COLO829 (cell line): ENCODE results near the gene CTRB2.
A peak's percentile ranks its signal among the peaks of the same experiment; 100 is the strongest.

ENCODE experiments used
- DNase-seq: peaks from one replicate; pipeline ENCODE4 v3.0.0; 2012; ENCODE audit warnings: low spot score

CTRB2 gene

GRCh38 chr16:75206749-75207451 is at the start of gene CTRB2:
CTRB2 (minus strand) TSS chr16:75207161; CDS start chr16:75207141, 20 bp downstream.
- DNase-seq, result no peak

GRCh38 chr16:75256059-75256571 is 49.2 kb upstream of the CTRB2 start:
- no peak for DNase-seq

GRCh38 chr16:75254359-75254837 is 47.4 kb upstream of the CTRB2 start:
- DNase-seq, result no peak

GRCh38 chr16:75252946-75253911 is 46.3 kb upstream of the CTRB2 start:
- no peak for DNase-seq

GRCh38 chr16:75252049-75252864 is 45.3 kb upstream of the CTRB2 start:
- no peak for DNase-seq

GRCh38 chr16:75251280-75252048 is 44.5 kb upstream of the CTRB2 start, which contains the start of gene BCAR1:
BCAR1 (minus strand) TSS chr16:75251624; CDS start chr16:75251482, 142 bp downstream.
- DNase-seq, result peak; percentile 57

- no peak for DNase-seq
Measured at GRCh38 chr16:75250809-75251279, 43.9 kb upstream of the CTRB2 start.

- DNase-seq, result no peak
Measured at GRCh38 chr16:75250089-75250808, 43.3 kb upstream of the CTRB2 start.

GRCh38 chr16:75249441-75249840 is 42.5 kb upstream of the CTRB2 start:
- no peak for DNase-seq

- DNase-seq, result no peak
Measured at GRCh38 chr16:75248536-75249380, 41.8 kb upstream of the CTRB2 start.

GRCh38 chr16:75248142-75248535 is 41.2 kb upstream of the CTRB2 start:
- peak; percentile 48 for DNase-seq

- DNase-seq, result no peak
Measured at GRCh38 chr16:75247249-75247648, 40.3 kb upstream of the CTRB2 start.

- DNase-seq, result no peak
Measured at GRCh38 chr16:75246504-75247205, 39.7 kb upstream of the CTRB2 start.

GRCh38 chr16:75244844-75245758 is 38.1 kb upstream of the CTRB2 start:
- peak; percentile 48 for DNase-seq

- DNase-seq, result no peak
Measured at GRCh38 chr16:75244225-75244809, 37.4 kb upstream of the CTRB2 start.

- DNase-seq, result no peak
Measured at GRCh38 chr16:75243667-75244224, 36.8 kb upstream of the CTRB2 start.
